NCI-H1105 treated with DMSO at 0.1 percent for 48 hours (cell line): ENCODE results near the gene GPATCH4.
"Not testable (repeated sequence)": the region's sequence is repeated elsewhere in the genome, so short reads cannot be mapped to it uniquely, and the experiment has no call there.

Source experiments
- DNase-seq: peaks from one replicate; lab custom pipeline; 2025; lab: John Stamatoyannopoulos, UW

The GPATCH4 gene

DNA sequence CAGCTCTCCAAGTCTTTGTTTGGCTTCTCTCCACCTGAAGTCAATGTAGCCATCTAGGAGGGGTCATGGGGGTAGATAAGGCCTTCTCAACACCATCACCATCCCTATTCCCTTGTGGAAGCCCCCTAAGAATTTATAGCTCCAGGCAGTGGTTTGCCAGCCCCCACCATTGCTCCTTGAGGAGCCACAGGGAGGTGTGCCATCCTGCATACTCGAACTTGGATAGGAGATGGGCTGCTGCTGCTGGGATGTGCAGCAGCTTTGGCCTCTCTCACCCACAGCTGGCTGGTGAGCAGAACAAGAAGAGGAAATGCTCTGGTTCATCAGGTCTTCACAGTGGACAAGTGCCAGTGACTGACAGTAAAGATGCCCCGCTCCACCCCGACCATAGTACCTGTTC, 4.9 kb downstream of the GPATCH4 start:
- DNase-seq = no peak

DNA sequence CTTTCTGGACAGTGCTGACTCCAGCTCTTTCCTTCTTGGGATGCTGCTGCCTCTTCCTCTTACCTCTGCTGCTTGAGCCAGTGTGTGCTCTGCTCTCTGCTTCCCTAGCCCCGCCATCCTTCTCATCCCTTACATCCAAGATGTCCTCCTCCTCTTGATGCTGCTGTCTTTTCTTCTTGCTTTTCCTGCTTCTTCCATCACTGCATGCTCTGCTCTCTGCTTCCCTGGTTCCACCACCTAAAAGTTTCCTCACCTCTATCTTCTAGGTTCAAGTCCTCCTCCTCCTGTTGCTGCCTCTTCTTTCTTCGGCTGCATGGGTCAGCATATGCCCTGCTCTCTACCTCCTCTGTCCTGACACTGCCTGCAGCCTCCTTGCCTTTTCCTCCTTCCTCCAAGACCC, 6.3 kb downstream of the GPATCH4 start:
- DNase-seq = no peak

DNA sequence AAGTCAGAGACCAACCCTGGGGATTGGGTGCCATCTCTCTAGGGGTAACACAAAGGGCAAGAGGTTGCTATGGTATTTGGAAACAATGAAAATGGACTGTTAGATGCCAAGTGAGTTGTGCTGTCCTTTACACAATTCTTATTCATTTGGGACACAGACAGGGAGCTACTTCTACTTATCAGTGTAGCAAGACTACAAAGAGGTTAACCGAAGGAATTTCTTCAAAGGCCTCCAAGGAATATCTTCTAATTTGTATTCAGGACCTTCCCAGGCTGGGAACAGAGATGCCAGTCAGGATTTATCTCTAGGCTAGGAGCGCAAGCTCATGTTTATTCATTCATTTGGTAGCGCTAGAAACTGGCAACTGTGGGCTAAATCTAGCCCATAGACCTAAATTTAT, 7.1 kb downstream of the GPATCH4 start:
- no peak for DNase-seq

DNA sequence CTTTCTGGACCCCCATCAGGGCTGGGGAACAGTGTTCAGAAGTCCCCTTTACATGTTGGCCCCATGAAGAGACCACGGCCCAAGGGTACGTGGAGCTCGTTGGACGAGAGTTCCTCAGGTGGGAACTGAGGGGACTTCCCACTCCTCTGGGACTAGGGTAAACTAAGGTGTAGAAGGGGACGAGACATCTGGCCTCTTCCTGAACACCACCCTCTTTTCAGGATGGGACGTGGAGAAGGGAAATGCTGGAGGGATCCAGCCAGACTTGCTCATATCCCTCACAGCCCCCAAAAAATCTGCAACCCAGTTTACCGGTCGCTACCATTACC, 7.7 kb downstream of the GPATCH4 start:
- no peak for DNase-seq

DNA sequence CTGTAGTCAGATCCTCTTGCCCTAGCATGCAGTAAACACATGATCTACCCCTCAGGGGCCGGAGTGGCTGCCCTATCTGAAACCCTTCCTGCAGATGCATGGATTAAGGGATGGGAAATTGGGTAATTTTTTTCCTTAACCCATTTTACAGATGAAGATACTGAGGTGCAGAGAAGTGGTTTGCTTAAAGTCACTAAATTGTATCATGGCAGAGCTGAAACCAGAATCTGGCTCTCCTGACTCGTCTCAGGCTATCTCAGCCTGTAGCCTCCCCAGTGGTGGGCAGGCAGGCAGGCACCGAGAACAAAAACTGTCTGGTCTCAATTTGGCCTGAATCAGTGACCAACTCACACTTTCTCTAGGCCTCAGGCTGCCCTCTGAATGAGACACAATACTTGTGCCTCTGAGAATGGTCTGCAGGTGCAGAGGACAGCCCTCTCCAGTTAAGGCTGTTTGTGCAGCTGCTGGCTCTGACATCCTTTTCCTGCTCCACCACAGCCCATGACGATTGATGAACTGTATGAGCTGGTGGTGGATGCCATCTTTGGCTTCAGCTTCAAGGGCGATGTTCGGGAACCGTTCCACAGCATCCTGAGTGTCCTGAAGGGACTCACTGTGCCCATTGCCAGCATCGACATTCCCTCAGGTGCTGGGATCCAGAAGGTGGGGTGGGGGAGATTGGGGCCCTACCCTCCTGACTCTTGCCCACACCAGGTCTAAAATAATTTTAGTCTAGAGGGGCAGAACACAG, 8.2 kb downstream of the GPATCH4 start:
- no peak for DNase-seq

DNA sequence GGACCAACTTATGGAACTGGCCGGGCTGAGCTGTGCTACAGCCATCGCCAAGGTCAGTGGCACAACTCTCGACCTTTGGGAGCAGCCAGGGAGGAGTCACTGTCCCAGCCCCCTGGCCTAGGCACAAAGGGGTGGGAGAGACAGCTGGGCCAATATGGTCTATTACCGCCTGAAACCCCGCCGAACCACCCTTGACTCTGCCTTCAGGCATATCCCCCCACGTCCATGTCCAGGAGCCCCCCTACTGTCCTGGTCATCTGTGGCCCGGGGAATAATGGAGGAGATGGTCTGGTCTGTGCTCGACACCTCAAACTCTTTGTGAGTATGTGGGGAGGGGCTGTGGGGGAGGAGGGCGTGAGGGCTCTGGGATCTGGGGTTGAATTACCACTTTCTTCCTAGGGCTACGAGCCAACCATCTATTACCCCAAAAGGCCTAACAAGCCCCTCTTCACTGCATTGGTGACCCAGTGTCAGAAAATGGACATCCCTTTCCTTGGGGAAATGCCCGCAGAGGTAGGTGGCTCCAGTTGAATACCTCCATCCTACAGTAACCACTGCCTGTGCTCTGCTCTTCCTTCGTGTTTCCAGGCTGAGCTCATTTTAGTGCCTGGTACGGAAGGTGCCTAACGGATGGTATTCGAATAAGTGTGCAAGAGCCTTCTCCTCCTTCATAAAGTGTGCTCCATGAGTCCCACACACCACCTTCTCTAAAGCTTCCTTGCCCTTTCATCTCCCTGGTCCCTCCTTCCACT, 8.9 kb downstream of the GPATCH4 start:
- DNase-seq = no peak

DNA sequence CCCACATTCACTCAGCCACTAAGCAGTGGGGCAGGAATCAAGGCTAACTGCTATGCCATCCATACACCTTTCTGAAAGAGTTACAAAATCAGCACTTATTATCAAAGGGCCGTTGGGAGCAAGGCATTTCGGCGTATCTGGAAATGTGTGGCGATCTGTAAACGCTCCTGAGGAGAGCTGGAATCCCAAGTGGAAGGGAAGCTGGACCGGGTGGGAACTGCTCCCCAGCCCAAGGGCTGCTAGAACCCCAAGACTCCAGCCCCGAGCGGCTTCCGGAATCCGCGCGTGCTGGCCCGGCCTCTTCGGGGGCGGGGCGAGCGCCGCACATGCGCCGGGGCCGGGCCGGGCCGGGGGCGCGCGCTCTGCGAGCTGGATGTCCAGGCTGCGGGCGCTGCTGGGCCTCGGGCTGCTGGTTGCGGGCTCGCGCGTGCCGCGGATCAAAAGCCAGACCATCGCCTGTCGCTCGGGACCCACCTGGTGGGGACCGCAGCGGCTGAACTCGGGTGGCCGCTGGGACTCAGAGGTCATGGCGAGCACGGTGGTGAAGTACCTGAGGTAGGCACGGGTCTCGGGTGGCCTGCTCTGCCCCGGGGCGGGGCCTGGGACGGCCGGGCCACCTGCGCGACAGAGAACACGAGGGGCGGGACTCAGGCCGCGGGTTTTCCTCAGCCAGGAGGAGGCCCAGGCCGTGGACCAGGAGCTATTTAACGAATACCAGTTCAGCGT, 9.7 kb downstream of the GPATCH4 start, which contains the start of gene NAXE:
TSS of gene NAXE (plus strand) at position 345 of the 726 bp plus-strand sequence. CDS start at position 374, 29 bp downstream.
- peak; percentile 69 for DNase-seq

DNA sequence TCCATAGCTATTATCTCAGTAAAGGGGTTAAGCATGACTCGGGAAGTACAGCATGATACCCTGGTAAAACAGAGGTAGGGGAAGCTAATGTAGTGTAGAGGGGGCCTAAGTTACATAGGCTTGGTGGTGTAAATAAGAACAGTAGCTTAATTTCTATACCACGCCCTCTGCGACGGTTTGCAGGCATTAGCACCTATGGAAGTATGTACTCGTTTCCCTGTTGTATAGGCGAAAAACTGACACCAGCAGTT, 10.2 kb downstream of the GPATCH4 start:
- DNase-seq = no peak

DNA sequence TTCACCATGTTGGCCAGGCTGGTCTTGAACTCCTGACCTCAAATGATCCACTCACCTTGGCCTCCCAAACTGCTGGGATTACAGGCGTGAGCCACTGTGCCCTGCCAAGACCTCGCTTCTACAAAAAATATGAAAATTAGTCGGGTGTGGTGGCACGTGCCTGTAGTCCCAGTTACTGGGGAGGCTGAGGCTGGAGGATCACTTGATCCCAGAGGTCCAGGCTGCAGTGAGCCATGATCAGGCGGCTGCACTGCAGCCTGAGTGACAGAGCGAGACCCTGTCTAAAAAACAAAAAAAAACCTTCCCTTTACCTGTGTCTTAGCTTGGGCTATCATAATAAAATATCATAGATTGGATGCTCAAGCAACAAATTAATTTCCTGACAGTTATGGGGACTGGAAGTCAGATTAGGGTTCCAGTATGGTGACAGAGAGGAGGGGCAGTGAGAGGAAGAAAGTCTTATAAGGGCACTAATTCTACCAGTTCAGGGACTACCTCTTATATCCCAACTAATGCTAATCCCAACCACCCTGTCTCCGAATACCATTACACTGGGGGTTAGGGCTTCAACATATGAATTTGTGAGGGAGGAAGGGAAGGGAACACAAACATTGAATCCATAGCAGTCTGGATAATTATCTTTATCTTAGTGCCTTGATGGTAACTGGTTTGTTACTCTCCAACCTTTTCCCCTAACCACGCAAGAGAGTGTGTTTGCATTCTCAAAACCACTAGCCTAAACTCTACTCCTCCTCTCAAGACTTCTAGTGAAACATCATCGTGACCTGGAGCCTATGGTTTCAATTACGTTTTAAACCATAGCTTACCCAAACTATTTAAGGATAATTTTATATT, 10.7 kb downstream of the GPATCH4 start:
- no peak for DNase-seq

DNA sequence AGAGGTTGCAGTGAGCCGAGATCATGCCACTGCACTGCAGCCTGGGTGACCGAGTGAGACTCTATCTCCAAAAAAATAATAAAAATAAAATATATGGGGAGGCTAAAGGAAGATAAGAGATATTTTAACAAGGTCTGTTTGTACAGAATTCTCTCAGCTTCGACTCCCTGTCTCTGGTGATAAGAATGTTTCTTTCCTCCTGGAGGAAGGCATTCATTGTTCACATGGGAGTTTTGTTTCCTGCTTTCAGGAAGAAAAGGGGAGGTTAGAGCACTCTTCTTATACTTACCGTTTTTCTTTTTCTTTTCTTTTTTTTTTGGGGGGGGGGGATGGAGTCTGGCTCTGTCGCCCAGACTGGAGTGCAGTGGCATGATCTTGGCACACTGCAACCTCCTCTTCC, 11.7 kb downstream of the GPATCH4 start:
- DNase-seq = no peak

DNA sequence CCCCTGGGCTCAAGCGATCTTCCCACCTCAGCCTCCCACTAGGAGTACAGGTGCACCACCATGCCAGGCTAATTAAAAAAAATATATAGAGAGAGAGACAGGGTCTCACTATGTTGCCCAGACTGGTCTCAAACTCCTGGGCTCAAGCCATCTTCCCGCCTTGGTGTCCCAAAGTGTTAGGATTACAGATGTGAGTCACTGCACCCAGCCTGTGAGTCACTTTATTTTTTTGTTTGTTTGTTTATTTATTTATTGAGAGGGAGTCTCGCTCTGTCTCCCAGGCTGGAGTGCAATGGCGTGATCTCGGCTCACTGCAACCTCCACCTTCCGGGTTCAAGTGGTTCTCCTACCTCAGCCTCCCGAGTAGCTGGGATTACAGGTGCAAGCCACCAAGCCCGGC, 13.4 kb downstream of the GPATCH4 start:
- DNase-seq = not testable (repeated sequence)

DNA sequence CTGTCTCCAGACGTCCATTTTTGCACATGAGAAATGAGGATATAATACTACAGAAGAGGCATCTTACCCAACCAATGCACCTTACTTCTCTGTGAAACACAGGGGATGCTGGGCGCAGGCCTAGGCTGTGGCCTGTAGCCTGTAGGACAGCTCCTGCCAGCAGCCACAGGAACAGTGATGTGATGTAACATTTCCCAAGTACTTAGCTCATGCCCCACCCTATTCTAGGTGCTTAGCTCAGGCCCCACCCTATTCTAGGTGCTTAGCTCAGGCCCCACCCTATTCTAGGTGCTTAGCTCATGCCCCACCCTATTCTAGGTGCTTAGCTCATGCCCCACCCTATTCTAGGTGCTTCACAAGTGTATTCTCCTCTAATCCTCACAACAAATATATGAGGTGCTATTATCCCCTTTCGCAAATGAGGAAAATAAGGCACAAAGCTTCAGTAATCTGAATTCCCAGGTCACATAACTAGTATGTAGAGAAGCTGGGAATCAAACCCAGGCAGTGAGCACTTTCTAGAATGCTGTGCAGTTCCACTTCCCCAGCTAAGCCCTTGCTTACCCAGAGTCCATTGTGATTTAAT, 14.3 kb downstream of the GPATCH4 start:
- no peak for DNase-seq

DNA sequence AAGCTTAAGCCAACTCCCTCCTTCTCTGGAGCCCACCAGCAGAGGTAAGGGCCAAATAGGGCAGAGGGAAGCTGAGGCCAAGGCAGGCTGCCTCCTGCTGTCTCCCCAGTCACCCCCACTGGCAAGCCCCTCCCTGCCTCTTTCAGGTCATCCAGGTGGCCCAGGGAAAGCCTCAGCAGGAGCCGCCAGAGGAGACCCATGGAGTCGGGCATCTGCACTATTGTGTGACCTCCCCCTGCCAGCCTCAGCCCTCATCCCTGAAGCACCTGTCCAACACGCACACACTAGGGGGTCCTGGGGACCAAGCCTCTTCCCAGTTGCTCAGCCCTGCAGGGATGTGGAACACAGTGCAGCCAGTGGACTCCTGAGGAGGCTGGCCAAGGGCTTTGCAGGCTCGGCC, 15.0 kb downstream of the GPATCH4 start:
- DNase-seq = no peak

DNA sequence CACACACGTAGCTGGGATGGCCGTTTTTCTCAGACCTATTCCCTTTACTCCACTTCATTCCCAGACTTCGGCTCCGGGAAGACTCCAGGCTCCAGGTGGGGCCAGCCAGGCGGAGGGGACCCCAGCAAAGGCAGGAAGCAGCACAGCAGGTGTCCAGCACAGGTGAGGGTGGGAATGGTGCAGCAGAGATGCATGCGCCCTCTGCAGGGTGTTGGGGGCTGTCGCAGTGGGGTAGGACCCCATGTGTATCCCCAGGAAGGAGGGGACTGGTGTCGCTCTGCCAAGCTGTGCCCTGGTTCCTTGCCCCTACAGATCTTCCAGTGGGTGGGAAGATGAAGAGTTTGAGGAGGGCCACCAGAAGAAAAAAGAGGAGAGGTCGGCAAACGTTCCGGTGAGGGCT, 16.5 kb downstream of the GPATCH4 start:
- peak; percentile 17 for DNase-seq

DNA sequence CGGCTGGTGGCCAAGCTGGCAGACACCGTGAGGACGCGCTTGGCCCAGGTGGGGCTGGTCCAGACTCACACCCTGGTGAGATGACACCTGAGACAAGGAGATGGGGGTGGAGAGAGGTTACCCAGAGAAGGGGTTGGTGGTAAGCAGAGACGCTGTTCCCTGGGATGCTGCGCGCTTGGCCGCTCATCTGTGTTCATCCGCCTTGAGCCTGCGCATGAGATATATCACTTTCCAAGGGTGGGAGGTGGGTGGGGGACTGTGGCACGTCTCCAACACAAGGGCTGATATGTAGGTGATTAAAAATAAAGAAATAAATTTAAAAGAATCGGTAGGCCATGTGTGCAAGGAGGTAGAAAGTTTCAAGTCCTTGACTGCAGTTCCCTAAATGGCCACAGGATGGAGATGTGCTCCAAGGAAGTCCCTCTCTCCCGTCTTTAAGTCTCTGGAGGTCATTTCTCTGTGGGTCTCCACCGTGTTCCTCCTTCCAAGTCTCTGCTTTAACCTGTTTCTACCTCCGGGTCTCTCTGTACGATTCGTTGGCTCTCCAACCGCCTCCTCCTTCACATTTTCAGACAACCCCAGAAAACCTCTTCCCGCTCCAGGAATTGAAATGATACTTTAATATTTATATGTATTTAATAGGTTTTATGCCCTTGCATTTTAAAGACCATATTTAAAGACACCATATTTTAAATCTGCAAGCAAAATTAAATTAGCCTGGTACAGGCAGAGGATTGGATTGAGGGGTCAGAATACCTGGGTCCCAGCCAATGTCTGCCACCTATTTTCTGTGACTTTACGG, 17.3 kb downstream of the GPATCH4 start:
- peak; percentile 69 for DNase-seq

DNA sequence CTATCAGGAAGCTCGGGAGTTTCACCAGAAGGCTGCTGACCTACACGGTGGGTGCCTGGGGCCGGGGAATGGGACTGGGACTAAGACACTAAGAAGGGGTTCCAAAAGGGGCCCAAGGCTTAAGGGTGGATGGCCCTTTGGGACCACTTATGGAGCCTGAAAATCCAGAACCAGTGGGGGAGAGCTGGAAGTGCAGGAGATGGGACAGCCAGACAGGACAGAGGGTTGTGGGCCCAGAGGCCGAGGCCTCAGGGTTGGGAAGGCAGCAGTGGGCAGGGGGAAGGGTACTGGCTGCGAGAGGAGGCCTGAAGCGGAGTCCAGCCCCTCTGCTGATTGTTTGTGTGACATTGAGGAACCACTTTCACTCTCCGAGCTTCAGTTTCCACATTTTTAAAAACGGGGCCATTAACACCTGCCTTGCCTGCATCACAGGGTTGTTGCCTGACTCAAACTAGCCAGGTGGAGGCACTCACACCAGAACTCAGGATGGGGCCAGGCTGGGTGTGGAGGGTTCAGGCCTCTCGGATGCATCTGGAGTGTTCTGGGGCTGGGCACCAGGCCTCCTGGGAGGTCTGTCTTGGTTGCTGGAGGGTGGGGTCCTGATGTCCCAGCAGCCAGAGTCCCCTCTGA, 18.8 kb downstream of the GPATCH4 start:
- DNase-seq = no peak

DNA sequence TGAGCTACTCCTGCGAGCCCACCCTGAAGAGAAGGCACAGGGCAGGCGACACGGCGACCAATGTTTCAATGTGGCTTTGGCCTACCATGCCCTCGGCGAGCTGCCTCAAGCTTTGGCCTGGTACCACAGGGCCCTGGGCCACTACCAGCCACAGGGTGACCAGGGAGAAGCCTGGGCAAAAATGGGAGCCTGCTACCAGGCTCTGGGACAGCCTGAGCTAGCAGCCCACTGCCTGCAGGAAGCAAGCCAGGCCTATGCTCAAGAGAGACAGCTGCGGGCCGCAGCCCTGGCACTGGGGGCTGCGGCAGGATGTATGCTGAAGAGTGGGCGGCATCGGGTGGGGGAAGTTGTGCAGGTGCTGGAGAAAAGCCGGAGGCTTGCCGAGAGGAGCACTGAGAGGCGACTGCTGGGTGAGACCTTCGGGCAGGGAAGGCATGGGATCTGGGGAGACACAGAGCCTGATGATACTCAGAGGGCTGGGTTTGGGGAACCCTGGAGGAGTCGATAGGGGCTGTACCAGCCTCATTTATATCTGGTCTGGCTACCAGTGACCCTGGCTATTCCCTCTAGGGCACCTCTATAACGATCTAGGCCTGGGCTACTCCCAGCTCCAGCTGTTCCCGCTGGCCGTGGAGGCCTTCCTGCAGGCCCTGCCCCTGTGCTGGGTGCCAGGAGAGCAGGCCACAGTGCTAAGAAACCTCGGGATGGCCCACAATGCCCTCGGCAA, 19.5 kb downstream of the GPATCH4 start:
- no peak for DNase-seq

DNA sequence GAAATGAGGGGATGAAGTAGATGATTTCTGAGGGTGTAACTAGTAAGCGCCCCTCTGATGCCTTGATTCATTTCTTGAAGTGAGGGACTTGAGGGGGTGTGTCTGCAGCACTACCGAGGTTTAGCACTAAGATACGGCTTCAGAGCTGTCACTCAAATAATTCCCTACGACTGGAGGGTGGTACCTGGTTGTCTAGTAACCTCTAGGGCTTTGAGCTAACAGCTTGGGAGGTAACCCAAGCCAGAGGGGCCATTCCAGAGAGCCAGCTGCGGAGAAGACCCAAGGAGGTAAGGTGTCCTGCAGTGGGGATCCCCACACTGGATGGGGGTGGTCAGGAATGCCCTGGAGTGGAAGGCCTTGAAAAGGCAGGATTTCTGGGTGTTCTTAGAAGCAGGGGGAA, 21.8 kb downstream of the GPATCH4 start, which contains the start of gene TTC24:
TSS of gene TTC24 (plus strand) at position 252 of the 400 bp plus-strand sequence. CDS start 1,642 bp downstream, outside the sequence.
- no peak for DNase-seq

DNA sequence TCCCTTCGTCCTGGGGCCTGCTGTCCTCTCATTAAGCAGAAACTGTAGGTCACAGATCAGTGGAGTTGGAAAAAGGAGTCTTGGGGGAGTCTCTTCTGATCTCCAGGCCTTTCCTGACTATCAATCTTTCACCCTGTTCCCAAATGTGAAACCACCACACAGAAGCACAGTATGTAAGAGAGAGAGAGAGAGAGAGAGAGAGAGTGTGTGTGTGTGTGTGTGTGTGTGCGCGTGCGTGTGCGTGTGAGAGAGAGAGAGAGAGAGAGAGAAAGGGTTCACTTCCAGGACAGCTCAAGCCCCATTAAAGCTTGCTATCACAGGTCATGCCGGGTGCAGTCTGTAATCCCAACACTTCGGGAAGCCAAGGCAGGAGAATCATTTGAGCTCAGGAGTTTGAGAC, 23.2 kb downstream of the GPATCH4 start:
- DNase-seq = no peak

DNA sequence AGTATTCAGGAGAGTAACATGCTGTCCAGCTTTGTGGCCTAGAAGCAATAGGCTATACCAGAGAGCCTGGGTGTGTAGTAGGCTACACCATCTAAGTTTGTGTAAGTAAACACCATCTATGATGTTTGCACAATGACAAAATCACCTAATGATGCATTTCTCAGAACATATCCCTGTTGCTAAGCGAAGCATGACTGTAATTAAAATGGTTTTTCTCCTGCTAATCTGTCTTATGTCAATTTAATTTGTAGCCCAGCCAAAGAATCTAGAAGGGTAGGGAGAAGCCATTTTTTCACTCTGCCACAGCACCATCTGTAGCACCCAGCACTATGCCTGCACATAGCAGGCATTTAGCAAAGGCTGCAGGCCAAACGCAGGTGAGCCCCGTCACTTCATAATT, 23.7 kb downstream of the GPATCH4 start:
- DNase-seq = no peak
